ENCODE measurements around the gene GAS5. TPM values are rescaled to one million over a fixed set of nuclear protein-coding genes. Genes with fewer than 3 reads are reported as not detected.
A peak's percentile ranks its signal among the peaks of the same experiment; 100 is the strongest.
"Not testable (repeated sequence)": the region's sequence is repeated elsewhere in the genome, so short reads cannot be mapped to it uniquely, and the experiment has no call there.

Gene GAS5
- total RNA-seq, 2 experiments from 2014 or later, result 913 to 929 TPM

- DNase-seq, result peak; percentile 97
- ChIA-PET POLR2A (interaction anchor here (0.6 to 3.2 kb wide), 16 partner anchors 9 to 1336 kb away, joined by 3 to 25 read pairs (median 3); partner anchors contain the start of genes CENPL, DARS2, KLHL20 and MRPS14), CTCF (interaction anchor here (0.6 kb wide), 1 partner anchor 621 kb away, joined by 3 read pairs; no protein-coding TSS in a partner anchor)
- intact Hi-C loops (cut with micrococcal nuclease), result loop anchor here (1.0 to 5.0 kb wide), 10 partner anchors 44 to 1336 kb away; partner anchors contain the start of genes CACYBP, CENPL, DARS2 and KLHL20
- H3K27me3 Mint-ChIP-seq, result peaks cover 3% of the 10 kb centered on the region
- H3K4me1 Mint-ChIP-seq (ENCODE audit: low read depth), result peaks cover 69% of the 10 kb centered on the region
- no peaks in the 10 kb centered on the region for H3K9me3 Mint-ChIP-seq
- peak within 1 kb of the TSS; percentile 99 for H3K4me3 Mint-ChIP-seq
- peaks cover 55% of the 10 kb centered on the region for H3K36me3 Mint-ChIP-seq
- H3K27ac Mint-ChIP-seq, result peak within 1 kb of the TSS; percentile 98
These were observed 654 bp upstream of the GAS5 start, which contains the start of gene ZBTB37 for GRCh38 chr1:173868266-173869020. Gene ZBTB37 (plus strand): TSS chr1:173868380. CDS start chr1:173870226, 1,846 bp downstream.

DNA sequence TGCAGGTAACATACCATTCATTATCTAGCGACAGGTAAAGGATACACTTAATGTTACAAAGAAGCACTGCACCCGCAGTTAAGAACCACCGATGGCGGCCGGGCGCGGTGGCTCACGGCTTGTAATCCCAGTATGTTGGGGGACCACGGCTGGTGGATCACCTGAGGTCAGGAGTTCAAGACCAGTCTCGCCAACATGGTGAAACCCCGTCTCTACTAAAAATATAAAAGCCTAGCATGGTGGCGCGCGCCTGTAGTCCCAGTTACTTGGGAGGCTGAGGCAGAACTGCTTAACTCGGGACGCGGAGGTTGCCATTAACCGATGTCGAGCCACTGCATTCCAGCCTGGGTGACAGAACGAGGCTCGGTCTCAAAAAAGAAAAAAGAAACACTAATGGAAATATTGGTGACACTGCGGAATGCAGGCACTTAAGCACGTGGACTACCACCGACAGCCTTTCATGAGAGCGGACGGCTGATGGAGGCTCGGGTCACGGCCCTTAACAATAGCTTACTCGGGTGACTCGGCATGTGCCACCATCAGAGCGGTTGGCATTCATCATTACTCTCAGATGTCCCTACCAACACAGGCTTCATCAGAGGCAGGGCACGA lies 542 bp downstream of the GAS5 start:
- intact Hi-C loops (cut with micrococcal nuclease), result loop anchor here (5.0 kb wide), 1 partner anchor 1120 kb away; no protein-coding TSS in a partner anchor
- DNase-seq, result no peak
- ChIA-PET CTCF (no interaction called here), POLR2A (interaction anchor here (1.0 to 3.2 kb wide), 4 partner anchors 43 to 390 kb away, joined by 3 to 25 read pairs (median 12); partner anchors contain the start of genes CENPL, DARS2, PRDX6 and RC3H1)
- Mint-ChIP-seq H3K27ac (peak overlapping the region; percentile 98), H3K27me3 (peaks cover 3% of the 10 kb centered on the region), H3K36me3 (peaks cover 58% of the 10 kb centered on the region), H3K9me3 (no peaks in the 10 kb centered on the region), H3K4me1 (ENCODE audit: low read depth) (peaks cover 65% of the 10 kb centered on the region), H3K4me3 (peak overlapping the region; percentile 99)

DNA sequence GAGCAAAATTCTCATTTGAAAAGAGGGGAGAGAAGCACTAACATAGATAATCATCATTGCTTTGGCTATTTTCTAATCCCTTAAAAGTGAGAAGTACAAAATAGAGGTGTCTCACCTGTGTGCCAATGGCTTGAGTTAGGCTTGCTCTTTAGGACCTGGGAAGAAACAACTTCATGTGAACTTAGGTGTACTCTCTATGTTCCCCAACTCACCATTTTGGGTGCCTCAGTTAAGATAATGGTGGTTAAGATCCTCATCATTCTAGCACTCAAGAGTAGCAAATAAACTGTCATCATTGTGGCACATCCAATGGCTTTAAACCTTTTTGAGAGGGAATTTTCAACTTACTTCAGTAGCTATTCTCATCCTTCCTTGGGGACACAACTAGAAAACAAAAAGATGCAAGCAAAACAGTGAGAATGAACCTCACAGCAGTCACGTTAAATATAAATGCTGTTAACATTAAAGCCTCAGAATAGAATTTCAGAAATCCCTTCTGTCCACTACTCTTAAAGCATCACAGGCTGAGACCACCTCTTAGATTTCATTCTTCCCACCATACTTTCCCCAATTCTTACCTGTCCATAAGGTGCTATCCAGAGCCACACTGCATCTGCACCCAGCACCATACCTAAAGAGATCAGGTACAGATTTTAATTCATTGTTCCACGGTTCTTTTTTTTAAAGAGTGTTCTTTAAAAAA lies 1.2 kb downstream of the GAS5 start:
- Mint-ChIP-seq H3K36me3 (peaks cover 61% of the 10 kb centered on the region), H3K4me1 (ENCODE audit: low read depth) (peaks cover 65% of the 10 kb centered on the region), H3K27me3 (peaks cover 3% of the 10 kb centered on the region), H3K27ac (peak overlapping the region; percentile 98), H3K9me3 (no peaks in the 10 kb centered on the region), H3K4me3 (peak overlapping the region; percentile 99)
- ChIA-PET POLR2A (interaction anchor here (3.2 to 4.0 kb wide), 2 partner anchors 42 kb away, joined by 21 to 25 read pairs; partner anchors contain the start of genes CENPL and DARS2), CTCF (no interaction called here)
- intact Hi-C loops (cut with micrococcal nuclease), result loop anchor here (5.0 kb wide), 1 partner anchor 1119 kb away; no protein-coding TSS in a partner anchor
- DNase-seq, result no peak

DNA sequence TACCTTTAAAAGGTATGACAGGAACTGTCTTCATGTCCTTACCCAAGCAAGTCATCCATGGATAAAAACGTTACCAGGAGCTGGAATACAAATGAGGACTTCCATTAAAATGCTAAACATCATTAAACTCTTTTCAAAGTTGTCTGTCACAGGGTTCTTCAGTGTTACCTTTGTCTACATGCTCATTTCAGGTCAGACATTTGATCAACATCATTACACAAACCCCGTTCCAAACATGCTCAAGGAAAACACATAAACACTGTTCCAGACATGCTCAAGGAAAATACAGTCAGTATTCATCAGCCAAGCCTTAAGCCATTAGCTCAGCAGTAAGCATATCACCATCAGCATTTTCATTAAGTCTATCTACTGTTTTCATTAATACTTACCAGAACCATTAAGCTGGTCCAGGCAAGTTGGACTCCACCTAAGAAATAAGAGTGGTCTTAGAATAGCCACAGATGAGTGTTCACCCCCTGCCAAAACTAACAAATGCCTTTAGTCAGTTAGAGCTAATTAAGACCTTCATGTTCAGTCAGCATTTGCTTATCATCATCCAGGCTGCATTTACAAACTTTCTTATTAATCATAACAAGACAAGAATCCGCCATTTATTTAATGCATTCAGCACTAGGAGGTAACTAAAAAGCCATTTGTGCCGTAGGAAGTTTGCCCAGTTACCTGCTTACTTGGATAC lies 2.2 kb downstream of the GAS5 start:
- POLR2A ChIA-PET, result interaction anchor here (0.6 to 4.0 kb wide), 4 partner anchors 10 to 353 kb away, joined by 3 to 21 read pairs (median 4); partner anchors contain the start of genes CENPL, DARS2 and RC3H1

GRCh38 chr1:173864179-173864867 lies 3.5 kb downstream of the GAS5 start:
- intact Hi-C loops (cut with micrococcal nuclease), result no loop called here
- CTCF ChIA-PET, result no interaction called here

More for the DNA sequence above, 2.2 kb downstream of the GAS5 start:
- Mint-ChIP-seq H3K4me1 (ENCODE audit: low read depth) (peaks cover 56% of the 10 kb centered on the region), H3K27ac (peak overlapping the region; percentile 98), H3K4me3 (peak overlapping the region; percentile 99), H3K9me3 (no peaks in the 10 kb centered on the region), H3K27me3 (peaks cover 3% of the 10 kb centered on the region), H3K36me3 (peaks cover 61% of the 10 kb centered on the region)
- no peak for DNase-seq
- CTCF ChIA-PET, result interaction anchor here (1.0 kb wide), 1 partner anchor 352 kb away, joined by 4 read pairs; no protein-coding TSS in a partner anchor
- intact Hi-C loops (cut with micrococcal nuclease), result loop anchor here (5.0 kb wide), 1 partner anchor 1118 kb away; no protein-coding TSS in a partner anchor

GRCh38 chr1:173863224-173864161 lies 4.3 kb downstream of the GAS5 start:
- POLR2A ChIA-PET, result interaction anchor here (0.6 to 4.0 kb wide), 4 partner anchors 9 to 242 kb away, joined by 3 to 21 read pairs (median 6); partner anchors contain the start of genes CENPL and DARS2
- intact Hi-C loops (cut with micrococcal nuclease), result no loop called here
- peaks cover 64% of the 10 kb centered on the region for H3K36me3 Mint-ChIP-seq
- peaks cover 36% of the 10 kb centered on the region for H3K4me1 Mint-ChIP-seq (ENCODE audit: low read depth)
- H3K4me3 Mint-ChIP-seq, result peak overlapping the region; percentile 99
- peaks cover 3% of the 10 kb centered on the region for H3K27me3 Mint-ChIP-seq
- H3K27ac Mint-ChIP-seq, result peak overlapping the region; percentile 98
- no peak for DNase-seq
- H3K9me3 Mint-ChIP-seq, result no peaks in the 10 kb centered on the region
- CTCF ChIA-PET, result interaction anchor here (1.2 kb wide), 1 partner anchor 9 kb away, joined by 3 read pairs; no protein-coding TSS in a partner anchor

More at GRCh38 chr1:173864179-173864867, 3.5 kb downstream of the GAS5 start:
- peaks cover 64% of the 10 kb centered on the region for H3K36me3 Mint-ChIP-seq
- H3K9me3 Mint-ChIP-seq, result no peaks in the 10 kb centered on the region
- POLR2A ChIA-PET, result interaction anchor here (1.1 to 4.0 kb wide), 2 partner anchors 8 to 40 kb away, joined by 3 to 21 read pairs; partner anchors contain the start of genes CENPL and DARS2
- peaks cover 3% of the 10 kb centered on the region for H3K27me3 Mint-ChIP-seq
- H3K4me1 Mint-ChIP-seq (ENCODE audit: low read depth), result peaks cover 43% of the 10 kb centered on the region
- H3K4me3 Mint-ChIP-seq, result peak overlapping the region; percentile 99
- H3K27ac Mint-ChIP-seq, result peak overlapping the region; percentile 98
- no peak for DNase-seq

GRCh38 chr1:173862769-173863223 lies 5.0 kb downstream of the GAS5 start:
- no peaks in the 10 kb centered on the region for H3K9me3 Mint-ChIP-seq
- intact Hi-C loops (cut with micrococcal nuclease), result no loop called here
- peaks cover 65% of the 10 kb centered on the region for H3K36me3 Mint-ChIP-seq
- DNase-seq, result no peak
- peaks cover 36% of the 10 kb centered on the region for H3K4me1 Mint-ChIP-seq (ENCODE audit: low read depth)
- peaks cover 2% of the 10 kb centered on the region for H3K27me3 Mint-ChIP-seq
- no peak overlapping the region for H3K4me3 Mint-ChIP-seq
- ChIA-PET POLR2A (interaction anchor here (0.6 to 4.0 kb wide), 5 partner anchors 7 to 241 kb away, joined by 3 to 21 read pairs (median 5); partner anchors contain the start of genes CENPL and DARS2), CTCF (interaction anchor here (1.2 kb wide), 1 partner anchor 9 kb away, joined by 3 read pairs; no protein-coding TSS in a partner anchor)
- peak overlapping the region; percentile 98 for H3K27ac Mint-ChIP-seq

DNA sequence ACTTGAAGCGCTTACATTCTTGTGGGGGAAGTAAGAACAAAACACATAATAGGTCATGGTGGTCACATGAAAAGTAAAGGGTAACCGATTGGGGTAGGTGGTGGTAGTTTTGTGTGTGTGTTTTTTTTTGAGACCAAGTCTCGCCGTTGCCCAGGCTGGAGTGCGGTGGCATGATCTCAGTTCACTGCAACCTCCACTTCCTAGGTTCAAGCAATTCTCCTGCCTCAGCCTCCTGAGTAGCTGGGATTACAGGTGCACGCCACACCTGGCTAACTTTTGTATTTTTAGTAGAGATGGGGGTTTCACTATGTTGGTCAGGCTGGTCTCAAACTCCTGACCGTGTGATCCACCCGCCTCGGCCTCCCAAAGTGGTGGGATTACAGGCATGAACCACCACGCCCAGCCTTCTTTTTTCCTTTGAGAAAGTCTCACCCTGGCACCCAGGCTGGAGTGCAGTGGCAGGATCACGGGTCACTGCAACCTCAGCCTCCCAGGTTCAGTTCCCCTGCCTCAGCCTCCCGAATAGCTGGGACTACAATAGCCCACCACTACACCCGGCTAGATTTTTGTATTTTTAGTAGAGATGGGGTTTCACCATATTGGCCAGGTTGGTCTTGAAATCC lies 5.5 kb downstream of the GAS5 start:
- H3K9me3 Mint-ChIP-seq; H3K27me3 Mint-ChIP-seq; H3K4me3 Mint-ChIP-seq; intact Hi-C loops (cut with micrococcal nuclease); DNase-seq: not testable (repeated sequence)
- peaks cover 36% of the 10 kb centered on the region for H3K4me1 Mint-ChIP-seq (ENCODE audit: low read depth)
- peaks cover 65% of the 10 kb centered on the region for H3K36me3 Mint-ChIP-seq
- H3K27ac Mint-ChIP-seq, result peak overlapping the region; percentile 98
- ChIA-PET POLR2A (interaction anchor here (0.6 to 4.0 kb wide), 5 partner anchors 8 to 241 kb away, joined by 3 to 21 read pairs (median 8); partner anchors contain the start of genes CENPL and DARS2), CTCF (interaction anchor here (1.2 kb wide), 1 partner anchor 8 kb away, joined by 3 read pairs; no protein-coding TSS in a partner anchor)

GRCh38 chr1:173861731-173862145 lies 6.1 kb downstream of the GAS5 start:
- no peak overlapping the region for H3K4me3 Mint-ChIP-seq
- intact Hi-C loops (cut with micrococcal nuclease), result no loop called here

More at GRCh38 chr1:173861731-173862145, 6.1 kb downstream of the GAS5 start:
- Mint-ChIP-seq H3K27me3 (no peaks in the 10 kb centered on the region), H3K27ac (peak overlapping the region; percentile 98), H3K9me3 (no peaks in the 10 kb centered on the region), H3K36me3 (peaks cover 60% of the 10 kb centered on the region), H3K4me1 (ENCODE audit: low read depth) (peaks cover 34% of the 10 kb centered on the region)
- ChIA-PET POLR2A (interaction anchor here (1.7 to 2.2 kb wide), 4 partner anchors 9 to 37 kb away, joined by 5 to 12 read pairs (median 7); partner anchors contain the start of genes CENPL and DARS2), CTCF (interaction anchor here (2.0 kb wide), 1 partner anchor 356 kb away, joined by 5 read pairs; no protein-coding TSS in a partner anchor)
- DNase-seq, result no peak
